BLaER1 treated with 17β-estradiol and CSF1 and Interleukin-3, amounts not matched to agents 10 nM and 100 nM (cell line): Measurements from ENCODE around the gene PRRT4.

Experiments used
- H3K27ac ChIP-seq, 11 experiments: shearing (Covaris generic); formaldehyde crosslinking; 2 replicates each; pipeline ENCODE4 v1.8.1; 2022
- H3K27me3 ChIP-seq, 11 experiments: shearing (Covaris generic); formaldehyde crosslinking; 2 replicates each; pipeline ENCODE4 v1.8.1; 2022
- H3K36me3 ChIP-seq, 11 experiments: shearing (Covaris generic); formaldehyde crosslinking; 2 replicates each; pipeline ENCODE4 v1.8.1; 2022
- H3K4me1 ChIP-seq, 10 experiments: shearing (Covaris generic); formaldehyde crosslinking; 2 replicates each; pipeline ENCODE4 v1.8.1; 2022
- H3K4me2 ChIP-seq, 11 experiments: shearing (Covaris generic); formaldehyde crosslinking; 2 replicates each; pipeline ENCODE4 v1.8.1; 2022
- H3K4me3 ChIP-seq, 10 experiments: shearing (Covaris generic); formaldehyde crosslinking; 2 replicates each; pipeline ENCODE4 v1.8.1; 2022
- H3K9ac ChIP-seq, 11 experiments: shearing (Covaris generic); formaldehyde crosslinking; 2 replicates each; pipeline ENCODE4 v1.8.1; 2022
- H3K9me3 ChIP-seq, 11 experiments: shearing (Covaris generic); formaldehyde crosslinking; replicated peaks in 1 of 11; 2 replicates each; pipeline ENCODE4 v1.8.1; 2022
- H4K20me1 ChIP-seq, 11 experiments: shearing (Covaris generic); formaldehyde crosslinking; 2 replicates each; pipeline ENCODE4 v1.8.1; 2022
- Cebpa-rat ChIP-seq, 11 experiments: shearing (Covaris generic); IDR thresholded peaks; 2 replicates each; pipeline ENCODE4 v1.8.1; 2022

PRRT4 gene

DNA sequence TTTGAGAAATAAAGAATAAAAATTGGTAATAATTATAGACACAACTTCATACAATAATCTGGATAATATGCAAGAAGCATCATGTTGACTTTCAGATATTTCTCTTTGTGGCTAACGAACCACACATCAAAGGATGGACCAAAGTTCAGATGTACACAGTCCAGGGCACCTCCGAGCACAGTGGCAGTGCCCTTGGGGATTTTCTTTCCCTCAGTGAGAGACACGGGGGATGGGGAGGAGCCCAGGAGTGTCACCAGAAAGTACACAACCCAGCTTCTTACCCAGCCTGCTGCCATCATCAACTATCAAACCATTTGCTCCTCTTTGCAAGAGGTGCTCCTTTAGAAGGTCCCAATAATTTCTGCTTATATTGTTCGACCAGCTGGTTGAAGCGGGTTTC is 51.0 kb downstream of the PRRT4 start:
- TF ChIP-seq Cebpa-rat (IDR thresholded peaks at IDR 0.05), result no peak
- Histone ChIP-seq H4K20me1 (peaks cover 0 to 11% (median 0%) of the 10 kb centered on the region in 11 experiments; a peak in 3 of 22 replicates), H3K4me3 (no peak overlapping the region), H3K27me3 (no peaks in the 10 kb centered on the region), H3K27ac (no peak overlapping the region), H3K36me3 (peaks cover 98 to 100% (median 100%) of the 10 kb centered on the region in 11 experiments), H3K4me1 (peaks cover 0 to 3% (median 0%) of the 10 kb centered on the region in 10 experiments; a peak in 1 of 20 replicates), H3K9ac (no peak overlapping the region), H3K4me2 (no peak overlapping the region), H3K9me3 (no peaks in the 10 kb centered on the region)

GRCh38 chr7:128309976-128310375 is 51.5 kb downstream of the PRRT4 start:
- Histone ChIP-seq H3K9me3 (no peaks in the 10 kb centered on the region), H3K4me3 (no peak overlapping the region), H3K27me3 (no peaks in the 10 kb centered on the region), H3K4me2 (no peak overlapping the region), H3K4me1 (peaks cover 0 to 3% (median 0%) of the 10 kb centered on the region in 10 experiments; a peak in 1 of 20 replicates), H3K27ac (no peak overlapping the region), H4K20me1 (peaks cover 0 to 11% (median 0%) of the 10 kb centered on the region in 11 experiments; a peak in 3 of 22 replicates), H3K36me3 (peaks cover 98 to 100% (median 100%) of the 10 kb centered on the region in 11 experiments), H3K9ac (no peak overlapping the region)
- TF ChIP-seq Cebpa-rat (IDR thresholded peaks at IDR 0.05), result no peak

DNA sequence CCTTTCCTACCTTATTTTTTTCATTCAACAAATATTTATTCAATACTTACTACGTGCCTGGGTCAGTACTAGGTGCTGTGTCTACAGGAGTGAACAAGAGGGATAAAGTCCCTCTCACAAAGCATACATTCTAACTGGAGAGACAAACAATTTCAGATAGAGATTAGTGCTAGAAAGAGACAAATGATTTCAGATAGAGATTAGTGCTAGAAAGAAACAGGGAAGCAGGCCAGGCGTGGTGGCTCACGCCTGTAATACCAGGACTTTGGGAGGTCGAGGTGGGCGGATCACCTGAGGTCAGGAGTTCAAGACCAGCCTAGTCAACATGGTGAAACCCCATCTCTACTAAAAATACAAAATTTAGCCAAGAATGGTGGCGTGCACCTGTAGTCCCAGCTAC is 52.4 kb downstream of the PRRT4 start:
- peaks cover 0 to 3% (median 0%) of the 10 kb centered on the region in 10 experiments; a peak in 2 of 20 replicates for H3K4me1 ChIP-seq
- no peak overlapping the region for H3K4me3 ChIP-seq
- H3K4me2 ChIP-seq, result no peak overlapping the region
- H4K20me1 ChIP-seq, result peaks cover 0 to 11% (median 0%) of the 10 kb centered on the region in 11 experiments; a peak in 3 of 22 replicates
- no peak overlapping the region for H3K27ac ChIP-seq
- peaks cover 98 to 100% (median 100%) of the 10 kb centered on the region in 11 experiments for H3K36me3 ChIP-seq
- no peaks in the 10 kb centered on the region for H3K9me3 ChIP-seq
- no peaks in the 10 kb centered on the region for H3K27me3 ChIP-seq
- H3K9ac ChIP-seq, result no peak overlapping the region
- no peak for TF ChIP-seq Cebpa-rat (IDR thresholded peaks at IDR 0.05)

GRCh38 chr7:128307061-128307460 is 54.4 kb downstream of the PRRT4 start:
- Histone ChIP-seq H3K36me3 (peaks cover 82 to 100% (median 100%) of the 10 kb centered on the region in 11 experiments), H3K4me3 (no peak overlapping the region), H3K4me1 (peaks cover 0 to 8% (median 0%) of the 10 kb centered on the region in 10 experiments; a peak in 3 of 20 replicates), H3K4me2 (no peak overlapping the region), H3K9me3 (no peaks in the 10 kb centered on the region), H3K9ac (no peak overlapping the region), H3K27me3 (no peaks in the 10 kb centered on the region), H4K20me1 (peaks cover 0 to 16% (median 0%) of the 10 kb centered on the region in 11 experiments; a peak in 4 of 22 replicates), H3K27ac (no peak overlapping the region)
- TF ChIP-seq Cebpa-rat (IDR thresholded peaks at IDR 0.05), result no peak

GRCh38 chr7:128304212-128304611 is 57.3 kb downstream of the PRRT4 start:
- H3K36me3 ChIP-seq, result peaks cover 60 to 91% (median 85%) of the 10 kb centered on the region in 11 experiments
- H4K20me1 ChIP-seq, result peaks cover 0 to 8% (median 0%) of the 10 kb centered on the region in 11 experiments; a peak in 4 of 22 replicates
- no peaks in the 10 kb centered on the region for H3K27me3 ChIP-seq
- H3K4me3 ChIP-seq, result no peak overlapping the region
- no peak overlapping the region for H3K4me2 ChIP-seq
- no peaks in the 10 kb centered on the region for H3K9me3 ChIP-seq
- no peak for TF ChIP-seq Cebpa-rat (IDR thresholded peaks at IDR 0.05)
- no peak overlapping the region for H3K27ac ChIP-seq
- no peak overlapping the region for H3K9ac ChIP-seq
- H3K4me1 ChIP-seq, result peaks cover 0 to 8% (median 0%) of the 10 kb centered on the region in 10 experiments; a peak in 5 of 20 replicates

GRCh38 chr7:128303643-128304042 is 57.8 kb downstream of the PRRT4 start:
- H3K4me1 ChIP-seq, result peaks cover 0 to 8% (median 0%) of the 10 kb centered on the region in 10 experiments; a peak in 7 of 20 replicates
- H4K20me1 ChIP-seq, result peaks cover 0 to 8% (median 0%) of the 10 kb centered on the region in 11 experiments; a peak in 4 of 22 replicates
- H3K9ac ChIP-seq, result no peak overlapping the region
- H3K4me2 ChIP-seq, result 0 out of 22 replicates have a peak overlapping the region, but pooled peaks of 1 of the 11 experiments have one; percentile 2
- H3K36me3 ChIP-seq, result peaks cover 55 to 85% (median 79%) of the 10 kb centered on the region in 11 experiments
- TF ChIP-seq Cebpa-rat (IDR thresholded peaks at IDR 0.05), result no peak
- no peak overlapping the region for H3K27ac ChIP-seq
- no peaks in the 10 kb centered on the region for H3K9me3 ChIP-seq
- H3K4me3 ChIP-seq, result no peak overlapping the region
- H3K27me3 ChIP-seq, result no peaks in the 10 kb centered on the region

DNA sequence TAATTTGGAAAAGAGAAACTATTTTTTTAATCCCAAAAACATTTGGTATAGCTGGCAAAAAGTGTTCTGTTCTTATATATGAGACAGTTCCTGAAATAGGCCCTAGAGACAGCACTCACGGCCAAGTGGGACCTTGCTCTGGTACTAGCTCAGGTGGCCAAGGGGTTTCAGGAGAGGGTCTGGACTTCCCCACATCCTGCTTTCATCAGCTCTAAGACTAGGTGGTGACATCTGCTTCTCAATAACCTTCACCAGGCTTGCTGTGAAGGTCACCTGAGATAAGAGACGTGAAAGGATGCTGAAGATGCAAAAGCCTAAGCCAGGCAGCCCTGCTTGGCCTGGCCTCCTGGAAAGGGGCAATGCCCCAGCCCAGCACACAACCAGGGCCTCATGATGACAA is 58.4 kb downstream of the PRRT4 start:
- H3K36me3 ChIP-seq, result peaks cover 50 to 80% (median 74%) of the 10 kb centered on the region in 11 experiments
- no peak for TF ChIP-seq Cebpa-rat (IDR thresholded peaks at IDR 0.05)
- H3K4me1 ChIP-seq, result peaks cover 0 to 8% (median 0%) of the 10 kb centered on the region in 10 experiments; a peak in 7 of 20 replicates
- no peaks in the 10 kb centered on the region for H3K27me3 ChIP-seq
- H3K4me3 ChIP-seq, result no peak overlapping the region
- no peak overlapping the region for H3K4me2 ChIP-seq
- H3K27ac ChIP-seq, result no peak overlapping the region
- no peak overlapping the region for H3K9ac ChIP-seq
- H4K20me1 ChIP-seq, result peaks cover 0 to 8% (median 0%) of the 10 kb centered on the region in 11 experiments; a peak in 4 of 22 replicates
- no peaks in the 10 kb centered on the region for H3K9me3 ChIP-seq

- Histone ChIP-seq H3K9me3 (no peaks in the 10 kb centered on the region), H3K27ac (no peak overlapping the region), H4K20me1 (peaks cover 0 to 6% (median 0%) of the 10 kb centered on the region in 11 experiments; a peak in 4 of 22 replicates), H3K4me3 (no peak overlapping the region), H3K4me1 (peaks cover 0 to 8% (median 0%) of the 10 kb centered on the region in 10 experiments; a peak in 7 of 20 replicates), H3K4me2 (no peak overlapping the region), H3K9ac (no peak overlapping the region), H3K36me3 (peaks cover 40 to 70% (median 64%) of the 10 kb centered on the region in 11 experiments), H3K27me3 (no peaks in the 10 kb centered on the region)
- no peak for TF ChIP-seq Cebpa-rat (IDR thresholded peaks at IDR 0.05)
These were observed 59.4 kb downstream of the PRRT4 start for GRCh38 chr7:128302139-128302538.
